B cell (primary cell): ENCODE results near the gene SNX22. TPM values are rescaled to one million over a fixed set of nuclear protein-coding genes. Genes with fewer than 3 reads are reported as not detected.

Source experiments
- ATAC-seq: fragments of 200-7000 bp; cut with Tn5 transposase; one replicate; pipeline ENCODE4 v1.10.0; 2021; ENCODE audit warnings: low read depth, mild to moderate bottlenecking, moderate number of reproducible peaks, moderate library complexity
- CTCF ChIA-PET: fragments of 350-600 bp; sonication (Branson Sonifier 250); formaldehyde crosslinking; loops from one replicate; lab custom pipeline; 2021; ENCODE audit warnings: antibody characterized with exemption, inconsistent platforms; lab: Charles Lee
- POLR2A ChIA-PET: fragments of 350-600 bp; sonication (Branson Sonifier 250); formaldehyde crosslinking; loops from one replicate; lab custom pipeline; 2021; ENCODE audit warnings: antibody characterized with exemption; lab: Charles Lee
- DNase-seq: peaks from one replicate; pipeline ENCODE4 v3.0.0; 2013
- H2AFZ ChIP-seq: 2 replicates; pipeline ENCODE4 v1.6.1; 2012; ENCODE audit warnings: mild to moderate bottlenecking, low read depth, low read length; ENCODE audit not compliant: insufficient read depth, poor library complexity, severe bottlenecking
- H3K27ac ChIP-seq, 2 donors: 1 replicate in 1 of 2; 2 replicates in 1 of 2; pipeline ENCODE4 v1.5.1; 2012 to 2013; ENCODE audit warnings: low read length in 2 of 2, mild to moderate bottlenecking in 2 of 2, moderate library complexity in 1 of 2
- H3K27me3 ChIP-seq, 4 experiments: fragments of 200-600 bp in 1 of 4; sonication (generic) in 1 of 4; replicated peaks in 1 of 4; 1 replicate in 2 of 4; 2 replicates in 2 of 4; pipeline versions ENCODE4 v1.6.1 to v1.7.0; 2013 to 2016; ENCODE audit warnings: low read length in 3 of 4, mild to moderate bottlenecking in 2 of 4, mixed read lengths in 1 of 4, moderate library complexity in 1 of 4; ENCODE audit not compliant: insufficient read depth in 4 of 4, control insufficient read depth in 3 of 4; ENCODE audit errors: control extremely low read depth in 1 of 4
- H3K36me3 ChIP-seq, 2 experiments: replicated peaks in 1 of 2; 1 replicate in 1 of 2; 2 replicates in 1 of 2; pipeline versions ENCODE4 v1.6.1 to v1.7.1; 2013; ENCODE audit warnings: low read length in 1 of 2; ENCODE audit not compliant: insufficient read depth in 2 of 2, control insufficient read depth in 1 of 2; ENCODE audit errors: control extremely low read depth in 1 of 2, extremely low read depth in 1 of 2
- H3K4me1 ChIP-seq, 2 donors: fragments of 200-600 bp in 1 of 2; sonication (generic) in 1 of 2; 1 replicate in 1 of 2; 2 replicates in 1 of 2; pipeline versions ENCODE4 v1.5.1 to v1.6.1; 2013 to 2017; ENCODE audit warnings: low read length in 2 of 2; ENCODE audit not compliant: control insufficient read depth in 2 of 2, insufficient read depth in 2 of 2
- H3K4me2 ChIP-seq: replicated peaks from 2 replicates; pipeline ENCODE3; 2012; ENCODE audit warnings: mild to moderate bottlenecking, low read depth, low read length; ENCODE audit not compliant: poor library complexity, severe bottlenecking
- H3K4me3 ChIP-seq, 5 experiments: fragments of 200-600 bp in 1 of 5; sonication (generic) in 1 of 5; 1 replicate in 3 of 5; 2 replicates in 2 of 5; pipeline versions ENCODE4 v1.5.1 to v1.7.0; 2011 to 2016; ENCODE audit warnings: low read length in 4 of 5, mild to moderate bottlenecking in 4 of 5, low read depth in 2 of 5, control low read depth in 1 of 5, moderate library complexity in 1 of 5; ENCODE audit not compliant: insufficient read depth in 1 of 5; ENCODE audit errors: control extremely low read depth in 1 of 5, extremely low read depth in 1 of 5
- H3K79me2 ChIP-seq: fragments of 200-600 bp; sonication (generic); one replicate; pipeline ENCODE4 v1.6.0; 2016; ENCODE audit warnings: low read length; ENCODE audit not compliant: control insufficient read depth, insufficient read depth
- H3K9ac ChIP-seq: fragments of 200-600 bp; sonication (generic); 2 replicates; pipeline ENCODE4 v1.6.1; 2017; ENCODE audit warnings: mild to moderate bottlenecking, low read length, moderate library complexity
- H3K9me3 ChIP-seq, 3 donors: one replicate each; pipeline versions ENCODE4 v1.6.1 to v1.7.1; 2013; ENCODE audit warnings: low read length in 2 of 3; ENCODE audit not compliant: control insufficient read depth in 2 of 3, insufficient read depth in 1 of 3; ENCODE audit errors: control extremely low read depth in 1 of 3
- H4K20me1 ChIP-seq: 2 replicates; pipeline ENCODE4 v1.6.0; 2012; ENCODE audit warnings: mild to moderate bottlenecking, low read length; ENCODE audit not compliant: insufficient read depth, control insufficient read depth, poor library complexity, severe bottlenecking
- H3K27ac Mint-ChIP-seq: one replicate; pipeline ENCODE4 v1.8.0; 2021; ENCODE audit warnings: mixed read lengths
- H3K27me3 Mint-ChIP-seq: one replicate; pipeline ENCODE4 v1.8.0; 2021; ENCODE audit warnings: mixed read lengths
- H3K4me1 Mint-ChIP-seq: one replicate; pipeline ENCODE4 v1.8.0; 2021; ENCODE audit warnings: mixed read lengths
- H3K4me3 Mint-ChIP-seq: one replicate; pipeline ENCODE4 v1.8.0; 2021; ENCODE audit warnings: mixed read lengths
- H3K9me3 Mint-ChIP-seq: one replicate; pipeline ENCODE4 v1.8.0; 2022; ENCODE audit warnings: mixed read lengths; ENCODE audit not compliant: insufficient read depth
- CTCF ChIP-seq: fragments of 200-600 bp; IDR thresholded peaks from one replicate; pipeline ENCODE4 v1.8.0; 2022; ENCODE audit warnings: antibody characterized with exemption, mild to moderate bottlenecking
- EZH2 ChIP-seq: IDR thresholded peaks from 2 replicates; pipeline ENCODE4 v1.6.1; 2012; ENCODE audit warnings: borderline replicate concordance, low read depth, mild to moderate bottlenecking, moderate library complexity, low read length; ENCODE audit not compliant: insufficient read depth, poor library complexity, severe bottlenecking
- WGBS: methylation state at CpG from one replicate; pipeline ENCODE4 v1.1.5; 2013; ENCODE audit warnings: missing lambda C conversion rate; ENCODE audit not compliant: insufficient coverage; 5-methylcytosine and 5-hydroxymethylcytosine counted together
- intact Hi-C: fragments of 100-400 bp; cut with micrococcal nuclease; formaldehyde crosslinking; loops from one replicate; pipeline ENCODE4 v1.10.0; 2022
- polyA plus RNA-seq: library from polyadenylated mRNA; depleted of rRNA; stranded (reverse); fragments of >200 nt; gene quantifications from 2 replicates; pipeline ENCODE4 v1.2.3, GENCODE V29; 2012
- total RNA-seq, 2 donors: library from RNA; stranded (reverse); fragments of 120-200 nt in 1 of 2; gene quantifications; 1 replicate in 1 of 2; 2 replicates in 1 of 2; pipeline versions ENCODE4 v1.2.3 to v1.2.4, GENCODE V29; 2013 to 2022

The SNX22 gene
- total and polyA plus RNA-seq, 2 donors (not counting 1 experiment from before 2014, with no cell fraction given) = 44.9 to 305 TPM

- no peak for TF ChIP-seq EZH2
- TF ChIP-seq CTCF = no peak
- H3K36me3 ChIP-seq = peaks cover 5 to 52% of the 10 kb centered on the region in 2 experiments
- no peaks in the 10 kb centered on the region for H3K9me3 ChIP-seq
- Mint-ChIP-seq H3K9me3 (no peaks in the 10 kb centered on the region), H3K4me3 (no peak overlapping the region), H3K27me3 (no peaks in the 10 kb centered on the region), H3K27ac (peak overlapping the region; percentile 67), H3K4me1 (peaks cover 28% of the 10 kb centered on the region)
- POLR2A ChIA-PET = no interaction called here
- H3K27me3 ChIP-seq = no peaks in the 10 kb centered on the region
- H3K9ac ChIP-seq = no peak overlapping the region
- peaks cover 7% of the 10 kb centered on the region for H3K79me2 ChIP-seq
- DNase-seq = no peak
- H3K27ac ChIP-seq = peak overlapping the region in 1 of 2 donors; percentile 36
- no peak for ATAC-seq
- no peak overlapping the region for H3K4me3 ChIP-seq
- no peaks in the 10 kb centered on the region for H4K20me1 ChIP-seq
- intact Hi-C loops = no loop called here
- 100% methylated on average over 6 of the region's 8 CpGs for WGBS
- no peak overlapping the region for H2AFZ ChIP-seq
- no peak overlapping the region for H3K4me2 ChIP-seq
- H3K4me1 ChIP-seq = peaks cover 14 to 28% of the 10 kb centered on the region in 2 donors
- CTCF ChIA-PET = interaction anchor here (2.7 kb wide), 1 partner anchor 11 kb away, joined by 13 read pairs; no protein-coding TSS in a partner anchor
Observed at GRCh38 chr15:64141798-64142512, 9.6 kb upstream of the SNX22 start.

- Histone ChIP-seq H4K20me1 (no peaks in the 10 kb centered on the region), H3K4me2 (no peak overlapping the region), H3K4me1 (peaks cover 7 to 20% of the 10 kb centered on the region in 2 donors), H3K79me2 (peaks cover 7% of the 10 kb centered on the region), H2AFZ (no peak overlapping the region), H3K4me3 (no peak overlapping the region), H3K9ac (no peak overlapping the region), H3K27me3 (no peaks in the 10 kb centered on the region), H3K27ac (peak overlapping the region in 1 of 2 donors; percentile 36), H3K36me3 (peaks cover 4 to 43% of the 10 kb centered on the region in 2 experiments), H3K9me3 (no peaks in the 10 kb centered on the region)
- Mint-ChIP-seq H3K4me1 (peaks cover 19% of the 10 kb centered on the region), H3K27me3 (no peaks in the 10 kb centered on the region), H3K27ac (peak overlapping the region; percentile 56), H3K9me3 (no peaks in the 10 kb centered on the region), H3K4me3 (no peak overlapping the region)
- ChIA-PET POLR2A (no interaction called here), CTCF (interaction anchor here (3.0 kb wide), 1 partner anchor 11 kb away, joined by 28 read pairs; no protein-coding TSS in a partner anchor)
- DNase-seq (no peak), ATAC-seq (no peak)
- TF ChIP-seq CTCF (no peak), EZH2 (no peak)
- 87% methylated on average over 5 of the region's 6 CpGs for WGBS
- intact Hi-C loops = no loop called here
Observed at GRCh38 chr15:64143276-64143675, 8.3 kb upstream of the SNX22 start.
